Left ventricle myocardium inferior (tissue), 1 donor: ENCODE results near the gene NBAS. TPM values are rescaled to one million over a fixed set of nuclear protein-coding genes. Genes with fewer than 3 reads are reported as not detected.

Experiments used
- DNase-seq: peaks from one replicate; pipeline ENCODE4 v3.0.0-alpha.2; 2020
- H3K27ac ChIP-seq: fragments of 200-600 bp; replicated peaks from 2 replicates; pipeline ENCODE4 v1.8.0; 2021
- H3K27me3 ChIP-seq: fragments of 200-600 bp; 2 replicates; pipeline ENCODE4 v1.8.0; 2021; ENCODE audit warnings: low read depth
- H3K36me3 ChIP-seq: fragments of 200-600 bp; 2 replicates; pipeline ENCODE4 v1.8.0; 2021
- H3K4me1 ChIP-seq: fragments of 200-600 bp; 2 replicates; pipeline ENCODE4 v1.8.0; 2021
- H3K4me3 ChIP-seq: fragments of 200-600 bp; 2 replicates; pipeline ENCODE4 v1.8.0; 2021; ENCODE audit warnings: mild to moderate bottlenecking, moderate library complexity
- H3K9me3 ChIP-seq: fragments of 200-600 bp; replicated peaks from 2 replicates; pipeline ENCODE4 v1.8.0; 2021
- intact Hi-C: fragments of 100-400 bp; cut with micrococcal nuclease; formaldehyde crosslinking; loops from one replicate; pipeline ENCODE4 v1.11.0; 2022
- total RNA-seq: library from RNA; stranded (reverse); fragmentation: NEBNext Ultra II Directional; extraction: Animal tissue kit (Norgen Biotek cat#: 25700); gene quantifications from one replicate; pipeline ENCODE4 v1.2.1, GENCODE V29; 2021
- TF ChIP-seq, protein P1 (sequence below): fragments of 200-600 bp; IDR thresholded peaks from 2 replicates; pipeline ENCODE4 v1.8.0; 2021; ENCODE audit warnings: antibody characterized with exemption, mild to moderate bottlenecking, borderline replicate concordance
- donor health status: DM: no; HTN: yes; CAD: no; lungs with severe emphysema.

NBAS gene
- total RNA-seq, 1 donor from 2014 or later = 50.6 TPM

DNA sequence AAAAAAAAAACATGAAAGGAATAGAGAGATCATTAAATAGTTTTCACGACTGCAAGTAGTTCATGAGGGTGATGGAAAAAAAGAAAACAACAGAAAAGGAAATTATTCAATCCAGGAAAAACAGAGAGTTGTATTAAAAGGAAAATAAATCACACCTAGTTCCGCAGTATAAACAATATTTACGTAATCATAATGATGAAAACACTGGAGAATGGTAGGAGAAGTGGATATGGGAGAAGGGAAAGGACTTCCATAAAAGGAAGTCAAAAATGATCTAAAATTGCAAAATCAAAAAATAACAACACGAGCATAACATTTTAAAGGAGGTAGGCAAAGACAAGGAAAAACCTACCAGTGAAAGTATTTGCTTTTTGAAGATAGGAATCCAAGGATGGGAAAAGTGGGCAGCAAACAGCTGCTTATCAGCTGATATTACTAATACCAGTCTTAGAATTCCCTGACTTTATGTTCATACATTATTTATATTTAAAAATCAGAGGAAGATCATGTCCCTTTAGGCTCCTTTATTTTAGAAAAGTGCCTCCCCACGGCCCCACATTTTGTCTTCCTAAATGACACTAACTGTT, 160.8 kb downstream of the NBAS start:
- TF ChIP-seq, protein P1, sequence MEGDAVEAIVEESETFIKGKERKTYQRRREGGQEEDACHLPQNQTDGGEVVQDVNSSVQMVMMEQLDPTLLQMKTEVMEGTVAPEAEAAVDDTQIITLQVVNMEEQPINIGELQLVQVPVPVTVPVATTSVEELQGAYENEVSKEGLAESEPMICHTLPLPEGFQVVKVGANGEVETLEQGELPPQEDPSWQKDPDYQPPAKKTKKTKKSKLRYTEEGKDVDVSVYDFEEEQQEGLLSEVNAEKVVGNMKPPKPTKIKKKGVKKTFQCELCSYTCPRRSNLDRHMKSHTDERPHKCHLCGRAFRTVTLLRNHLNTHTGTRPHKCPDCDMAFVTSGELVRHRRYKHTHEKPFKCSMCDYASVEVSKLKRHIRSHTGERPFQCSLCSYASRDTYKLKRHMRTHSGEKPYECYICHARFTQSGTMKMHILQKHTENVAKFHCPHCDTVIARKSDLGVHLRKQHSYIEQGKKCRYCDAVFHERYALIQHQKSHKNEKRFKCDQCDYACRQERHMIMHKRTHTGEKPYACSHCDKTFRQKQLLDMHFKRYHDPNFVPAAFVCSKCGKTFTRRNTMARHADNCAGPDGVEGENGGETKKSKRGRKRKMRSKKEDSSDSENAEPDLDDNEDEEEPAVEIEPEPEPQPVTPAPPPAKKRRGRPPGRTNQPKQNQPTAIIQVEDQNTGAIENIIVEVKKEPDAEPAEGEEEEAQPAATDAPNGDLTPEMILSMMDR = no peak
- peaks cover 19% of the 10 kb centered on the region for H3K36me3 ChIP-seq
- H3K4me1 ChIP-seq = no peaks in the 10 kb centered on the region
- intact Hi-C loops = no loop called here
- no peaks in the 10 kb centered on the region for H3K27me3 ChIP-seq
- H3K27ac ChIP-seq = no peak overlapping the region
- no peak overlapping the region for H3K4me3 ChIP-seq
- DNase-seq = no peak
- no peaks in the 10 kb centered on the region for H3K9me3 ChIP-seq

DNA sequence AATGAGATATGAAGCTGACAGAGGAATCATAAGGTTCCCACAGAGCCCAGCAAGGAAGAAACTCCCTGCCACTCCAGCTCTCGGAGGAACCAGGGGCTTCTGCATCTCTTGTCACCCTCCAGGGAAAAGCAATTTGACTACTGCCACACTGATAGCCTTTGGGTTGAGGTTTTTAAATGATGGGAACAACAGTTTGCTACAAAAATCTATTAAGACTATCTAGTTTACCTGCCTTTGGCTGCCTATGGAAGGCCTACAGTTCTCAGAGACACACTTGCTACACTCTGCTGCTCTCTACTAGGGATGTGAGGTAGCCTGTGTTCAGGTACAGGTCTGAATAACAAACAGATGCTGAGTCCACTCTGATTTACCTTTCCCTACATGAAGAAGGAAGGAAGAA, 161.9 kb downstream of the NBAS start:
- intact Hi-C loops = no loop called here
- Histone ChIP-seq H3K27ac (no peak overlapping the region), H3K4me3 (no peak overlapping the region), H3K36me3 (peaks cover 18% of the 10 kb centered on the region), H3K9me3 (no peaks in the 10 kb centered on the region), H3K27me3 (no peaks in the 10 kb centered on the region), H3K4me1 (no peaks in the 10 kb centered on the region)
- DNase-seq = no peak
- TF ChIP-seq, protein P1 = no peak

DNA sequence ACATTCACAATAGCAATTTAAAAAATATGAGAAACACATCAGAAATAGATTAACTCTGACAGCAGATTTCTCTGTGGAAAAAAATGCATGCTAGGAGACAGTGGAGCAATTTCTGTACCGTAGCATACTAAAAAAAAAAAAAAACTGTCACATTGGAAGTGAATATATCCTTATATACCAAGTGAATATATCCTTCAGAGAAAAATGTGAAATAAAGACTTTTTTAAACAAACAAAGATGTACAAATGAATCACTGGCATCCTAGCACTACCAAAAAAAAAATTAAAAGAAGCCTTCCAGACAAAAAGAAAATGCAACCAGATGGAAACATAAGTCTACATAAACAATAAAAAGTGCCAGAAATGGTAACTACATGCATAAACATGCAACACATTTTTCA, 169.4 kb downstream of the NBAS start:
- Histone ChIP-seq H3K36me3 (peaks cover 56% of the 10 kb centered on the region), H3K4me3 (no peak overlapping the region), H3K9me3 (peaks cover 4% of the 10 kb centered on the region), H3K27ac (no peak overlapping the region), H3K4me1 (no peaks in the 10 kb centered on the region), H3K27me3 (no peaks in the 10 kb centered on the region)
- TF ChIP-seq, protein P1 = no peak
- DNase-seq = no peak
- intact Hi-C loops = no loop called here

DNA sequence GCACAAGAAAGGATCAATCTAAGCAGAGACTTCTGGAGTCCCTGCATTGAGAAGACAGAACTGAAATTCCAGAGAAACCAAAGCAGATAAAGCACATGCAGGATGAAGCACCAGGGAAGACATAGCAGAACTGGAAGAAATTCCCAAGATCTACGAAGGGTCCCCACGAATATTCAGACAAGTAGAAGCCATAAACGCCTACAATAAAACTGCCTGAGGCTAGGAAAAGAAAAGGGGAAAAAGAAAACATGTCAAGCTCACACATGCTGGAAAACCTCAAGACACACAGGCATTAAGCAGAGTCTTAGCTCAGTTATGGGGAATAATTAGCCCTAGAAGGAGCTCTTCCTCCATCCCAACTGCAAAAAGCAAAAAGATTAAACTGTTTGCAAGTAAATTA, 171.2 kb downstream of the NBAS start:
- Histone ChIP-seq H3K36me3 (peaks cover 47% of the 10 kb centered on the region), H3K9me3 (peaks cover 4% of the 10 kb centered on the region), H3K27me3 (no peaks in the 10 kb centered on the region), H3K4me3 (no peak overlapping the region), H3K4me1 (no peaks in the 10 kb centered on the region), H3K27ac (no peak overlapping the region)
- TF ChIP-seq, protein P1 = no peak
- no peak for DNase-seq
- intact Hi-C loops = no loop called here

DNA sequence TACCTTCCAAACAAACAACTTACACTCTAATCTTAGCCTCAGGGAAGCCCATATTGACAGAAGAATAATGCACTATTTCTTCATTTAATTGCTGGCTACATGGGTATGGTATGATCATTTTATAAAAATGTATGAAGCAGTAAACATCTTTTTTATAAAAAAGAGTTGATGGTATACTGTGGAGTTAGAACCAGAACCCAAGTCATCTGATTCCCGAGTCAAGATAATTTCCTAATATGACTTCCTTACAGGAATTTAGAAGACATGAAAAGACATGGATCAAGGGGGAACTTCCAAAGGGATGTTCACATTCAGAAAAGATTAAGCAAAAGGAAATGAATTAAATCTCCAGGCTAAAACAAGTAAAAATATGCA, 171.8 kb downstream of the NBAS start:
- Histone ChIP-seq H3K27me3 (no peaks in the 10 kb centered on the region), H3K36me3 (peaks cover 47% of the 10 kb centered on the region), H3K4me3 (no peak overlapping the region), H3K27ac (no peak overlapping the region), H3K9me3 (peaks cover 4% of the 10 kb centered on the region), H3K4me1 (no peaks in the 10 kb centered on the region)
- TF ChIP-seq, protein P1 = no peak
- intact Hi-C loops = no loop called here
- no peak for DNase-seq
